H9 (cell line): ENCODE measurements around the gene GBP1. TPM values are rescaled to one million over a fixed set of nuclear protein-coding genes. Genes with fewer than 3 reads are reported as not detected.

Experiments used
- DNase-seq: peaks from one replicate; pipeline ENCODE4 v3.0.0-alpha.2; 2017
- H2AFZ ChIP-seq: one replicate; pipeline ENCODE4 v1.6.1; 2013; ENCODE audit warnings: mild to moderate bottlenecking, low read length, control low read depth, moderate library complexity
- H2AK5ac ChIP-seq: 2 replicates; pipeline ENCODE4 v1.6.1; 2013; ENCODE audit warnings: low read length, control low read depth, mixed read lengths; ENCODE audit not compliant: insufficient read length
- H2BK120ac ChIP-seq: one replicate; pipeline ENCODE4 v1.6.1; 2013; ENCODE audit warnings: low read depth, mild to moderate bottlenecking, low read length, control low read depth, inconsistent platforms; ENCODE audit not compliant: poor library complexity, severe bottlenecking
- H2BK12ac ChIP-seq: 2 replicates; pipeline ENCODE4 v1.6.1; 2013; ENCODE audit warnings: low read length, control low read depth, mixed read lengths, low read depth; ENCODE audit not compliant: insufficient read length
- H2BK15ac ChIP-seq: 2 replicates; pipeline ENCODE4 v1.6.1; 2013; ENCODE audit warnings: low read depth, low read length, control low read depth
- H2BK20ac ChIP-seq: one replicate; pipeline ENCODE4 v1.6.1; 2013; ENCODE audit warnings: low read depth, mild to moderate bottlenecking, low read length, control low read depth, inconsistent platforms; ENCODE audit not compliant: poor library complexity, severe bottlenecking
- H2BK5ac ChIP-seq: 2 replicates; pipeline ENCODE4 v1.6.1; 2013; ENCODE audit warnings: low read length, control low read depth, mixed read lengths; ENCODE audit not compliant: insufficient read length
- H3K14ac ChIP-seq: 2 replicates; pipeline ENCODE4 v1.6.1; 2013; ENCODE audit warnings: low read length, control low read depth; ENCODE audit not compliant: insufficient read depth
- H3K18ac ChIP-seq: 2 replicates; pipeline ENCODE4 v1.6.1; 2013; ENCODE audit warnings: low read depth, mild to moderate bottlenecking, mixed read lengths, low read length, control low read depth; ENCODE audit not compliant: insufficient read length
- H3K23ac ChIP-seq: 2 replicates; pipeline ENCODE4 v1.6.1; 2013; ENCODE audit warnings: low read length, control low read depth, mixed read lengths, low read depth; ENCODE audit not compliant: insufficient read length
- H3K23me2 ChIP-seq: 2 replicates; pipeline ENCODE4 v1.6.1; 2013; ENCODE audit warnings: low read depth, mild to moderate bottlenecking, mixed read lengths, low read length, control low read depth; ENCODE audit not compliant: insufficient read length, poor library complexity, severe bottlenecking
- H3K27ac ChIP-seq: 2 replicates; pipeline ENCODE4 v1.5.1; 2013; ENCODE audit warnings: low read length, control low read depth, mixed read lengths, low read depth; ENCODE audit not compliant: insufficient read length
- H3K27me3 ChIP-seq: 2 replicates; pipeline ENCODE4 v1.6.1; 2013; ENCODE audit warnings: low read length, control low read depth, inconsistent platforms; ENCODE audit not compliant: insufficient read depth
- H3K4ac ChIP-seq: 2 replicates; pipeline ENCODE4 v1.6.1; 2013; ENCODE audit warnings: low read depth, mild to moderate bottlenecking, control low read depth, inconsistent platforms, low read length, moderate library complexity
- H3K4me1 ChIP-seq: 2 replicates; pipeline ENCODE4 v1.6.1; 2013; ENCODE audit warnings: low read length, control low read depth, inconsistent platforms; ENCODE audit not compliant: insufficient read depth
- H3K4me2 ChIP-seq: 2 replicates; pipeline ENCODE4 v1.6.1; 2013; ENCODE audit warnings: low read length, control low read depth, mixed read lengths; ENCODE audit not compliant: insufficient read length, insufficient read depth
- H3K56ac ChIP-seq: 2 replicates; pipeline ENCODE4 v1.6.1; 2013; ENCODE audit warnings: low read depth, mild to moderate bottlenecking, mixed read lengths, low read length, control low read depth; ENCODE audit not compliant: insufficient read length
- H3K79me1 ChIP-seq: 2 replicates; pipeline ENCODE4 v1.6.1; 2013; ENCODE audit warnings: low read depth, mild to moderate bottlenecking, moderate library complexity, low read length, control low read depth, inconsistent platforms; ENCODE audit not compliant: insufficient read depth, poor library complexity, severe bottlenecking
- H3K79me2 ChIP-seq: 2 replicates; pipeline ENCODE4 v1.6.1; 2013; ENCODE audit warnings: low read length, control low read depth, inconsistent platforms; ENCODE audit not compliant: insufficient read depth
- H3K9ac ChIP-seq: 2 replicates; pipeline ENCODE4 v1.6.1; 2013; ENCODE audit warnings: low read length, control low read depth, mixed read lengths; ENCODE audit not compliant: insufficient read length; ENCODE audit errors: extremely low read depth
- H3K9me3 ChIP-seq: one replicate; pipeline ENCODE4 v1.6.1; 2013; ENCODE audit warnings: low read depth, low read length, inconsistent platforms; ENCODE audit not compliant: control insufficient read depth
- H3T11ph ChIP-seq: one replicate; pipeline ENCODE4 v1.6.1; 2013; ENCODE audit warnings: mild to moderate bottlenecking, low read length, control low read depth, inconsistent platforms
- H4K20me1 ChIP-seq: one replicate; pipeline ENCODE4 v1.6.1; 2013; ENCODE audit not compliant: control insufficient read depth, insufficient read length, insufficient read depth
- H4K5ac ChIP-seq: 2 replicates; pipeline ENCODE4 v1.6.1; 2013; ENCODE audit warnings: low read depth, mild to moderate bottlenecking, mixed read lengths, low read length, control low read depth; ENCODE audit not compliant: insufficient read length
- H4K8ac ChIP-seq: replicated peaks from 2 replicates; pipeline ENCODE4 v1.6.1; 2013; ENCODE audit warnings: low read length, control low read depth, mixed read lengths, low read depth; ENCODE audit not compliant: insufficient read length
- H4K91ac ChIP-seq: 2 replicates; pipeline ENCODE4 v1.6.1; 2013; ENCODE audit warnings: low read depth, mild to moderate bottlenecking, moderate library complexity, mixed read lengths, low read length, control low read depth; ENCODE audit not compliant: insufficient read length
- H3K27ac Mint-ChIP-seq, 3 experiments: 2 replicates in 2 of 3; 3 replicates in 1 of 3; pipeline ENCODE4 v1.8.0; 2020 to 2021; ENCODE audit warnings: mixed read lengths in 3 of 3, mild to moderate bottlenecking in 1 of 3, moderate library complexity in 1 of 3
- H3K27me3 Mint-ChIP-seq: 2 replicates; pipeline ENCODE4 v1.8.0; 2021; ENCODE audit warnings: low read depth, mild to moderate bottlenecking, moderate library complexity, mixed read lengths
- H3K36me3 Mint-ChIP-seq, 3 experiments: 2 replicates in 2 of 3; 3 replicates in 1 of 3; pipeline ENCODE4 v1.8.0; 2020 to 2021; ENCODE audit warnings: low read depth in 3 of 3, mixed read lengths in 3 of 3; ENCODE audit not compliant: insufficient read depth in 1 of 3
- H3K4me1 Mint-ChIP-seq, 2 experiments: 2 replicates each; pipeline ENCODE4 v1.8.0; 2020; ENCODE audit warnings: mixed read lengths in 2 of 2
- H3K4me3 Mint-ChIP-seq, 2 experiments: 2 replicates in 1 of 2; 3 replicates in 1 of 2; pipeline ENCODE4 v1.8.0; 2020 to 2021; ENCODE audit warnings: mild to moderate bottlenecking in 2 of 2, mixed read lengths in 2 of 2, moderate library complexity in 1 of 2
- H3K9me3 Mint-ChIP-seq, 2 experiments: 2 replicates in 1 of 2; 3 replicates in 1 of 2; pipeline ENCODE4 v1.8.0; 2020; ENCODE audit warnings: mild to moderate bottlenecking in 2 of 2, mixed read lengths in 2 of 2, moderate library complexity in 1 of 2
- total RNA-seq: library from RNA; stranded (reverse); gene quantifications from 2 replicates; pipeline ENCODE4 v1.2.1, GENCODE V29; 2021
- TF ChIP-seq, protein P1 (sequence below): fragments of 200-600 bp; sonication (generic); conservative IDR thresholded peaks from 3 replicates; pipeline ENCODE4 v1.8.0; 2021; ENCODE audit warnings: antibody characterized with exemption, mild to moderate bottlenecking

Gene GBP1
- total RNA-seq, 1 experiment from 2014 or later = not detected

GRCh38 chr1:89023026-89023425 is 42.0 kb downstream of the GBP1 start:
- Mint-ChIP-seq H3K9me3 (no peaks in the 10 kb centered on the region; a peak in 1 of 5 replicates), H3K27me3 (no peaks in the 10 kb centered on the region), H3K4me1 (peaks cover 13 to 14% of the 10 kb centered on the region in 2 experiments), H3K4me3 (no peak overlapping the region), H3K36me3 (no peaks in the 10 kb centered on the region), H3K27ac (no peak overlapping the region)
- Histone ChIP-seq H4K91ac (no peak overlapping the region), H2AK5ac (no peak overlapping the region), H3K79me1 (no peaks in the 10 kb centered on the region), H2AFZ (no peak overlapping the region), H2BK12ac (no peak overlapping the region), H3K14ac (no peak overlapping the region), H3K27ac (no peak overlapping the region), H3K4me1 (peaks cover 5% of the 10 kb centered on the region; the same call in 1 of the 2 replicates), H3K56ac (no peak overlapping the region), H3K79me2 (no peaks in the 10 kb centered on the region), H3K27me3 (no peaks in the 10 kb centered on the region), H4K20me1 (no peaks in the 10 kb centered on the region), H2BK5ac (no peak overlapping the region), H3K4ac (no peak overlapping the region), H3K18ac (no peak overlapping the region), H3K23ac (no peak overlapping the region), H3K4me2 (no peak overlapping the region), H3K23me2 (no peaks in the 10 kb centered on the region), H3K9me3 (no peaks in the 10 kb centered on the region), H4K5ac (no peak overlapping the region), H4K8ac (no peak overlapping the region), H2BK120ac (no peak overlapping the region), H3K9ac (no peak overlapping the region), H3T11ph (no peak overlapping the region), H2BK20ac (no peak overlapping the region), H2BK15ac (no peak overlapping the region)
- DNase-seq = no peak
- TF ChIP-seq, protein P1, sequence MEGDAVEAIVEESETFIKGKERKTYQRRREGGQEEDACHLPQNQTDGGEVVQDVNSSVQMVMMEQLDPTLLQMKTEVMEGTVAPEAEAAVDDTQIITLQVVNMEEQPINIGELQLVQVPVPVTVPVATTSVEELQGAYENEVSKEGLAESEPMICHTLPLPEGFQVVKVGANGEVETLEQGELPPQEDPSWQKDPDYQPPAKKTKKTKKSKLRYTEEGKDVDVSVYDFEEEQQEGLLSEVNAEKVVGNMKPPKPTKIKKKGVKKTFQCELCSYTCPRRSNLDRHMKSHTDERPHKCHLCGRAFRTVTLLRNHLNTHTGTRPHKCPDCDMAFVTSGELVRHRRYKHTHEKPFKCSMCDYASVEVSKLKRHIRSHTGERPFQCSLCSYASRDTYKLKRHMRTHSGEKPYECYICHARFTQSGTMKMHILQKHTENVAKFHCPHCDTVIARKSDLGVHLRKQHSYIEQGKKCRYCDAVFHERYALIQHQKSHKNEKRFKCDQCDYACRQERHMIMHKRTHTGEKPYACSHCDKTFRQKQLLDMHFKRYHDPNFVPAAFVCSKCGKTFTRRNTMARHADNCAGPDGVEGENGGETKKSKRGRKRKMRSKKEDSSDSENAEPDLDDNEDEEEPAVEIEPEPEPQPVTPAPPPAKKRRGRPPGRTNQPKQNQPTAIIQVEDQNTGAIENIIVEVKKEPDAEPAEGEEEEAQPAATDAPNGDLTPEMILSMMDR = no peak
